ENCODE measurements around the gene CD8B. TPM values are rescaled to one million over a fixed set of nuclear protein-coding genes. Genes with fewer than 3 reads are reported as not detected.

CD8B gene
- total and polyA plus RNA-seq, 2 experiments from 2014 or later: 0.31 to 0.63 TPM

- no peak for ATAC-seq
- H3K36me3 ChIP-seq (ENCODE audit: insufficient read depth): no peaks in the 10 kb centered on the region
- H3K79me2 ChIP-seq (replicated peaks; ENCODE audit: insufficient read depth): no peaks in the 10 kb centered on the region
- Mint-ChIP-seq H3K27me3 (ENCODE audit: insufficient read depth, low read depth, poor library complexity) (peaks cover 34% of the 10 kb centered on the region), H3K4me1 (peaks cover 8% of the 10 kb centered on the region; the same call in 2 of the 3 replicates), H3K9me3 (peaks cover 11% of the 10 kb centered on the region; the same call in 2 of the 3 replicates), H3K36me3 (ENCODE audit: low read depth) (0 out of 3 replicates have a peak, but pooled peaks cover 3% of the 10 kb centered on the region), H3K27ac (no peak overlapping the region), H3K4me3 (no peak overlapping the region)
- no peak for TF ChIP-seq STAT1 (IDR thresholded peaks at IDR 0.05; ENCODE audit: unreplicated experiment)
- TF ChIP-seq CREB1 (CRISPR knock-in tag; IDR thresholded peaks at IDR 0.05; ENCODE audit: low read depth): no peak
- TF ChIP-seq REST (IDR thresholded peaks at IDR 0.05; ENCODE audit: unreplicated experiment): no peak
- TF ChIP-seq NANOG (IDR thresholded peaks at IDR 0.05; ENCODE audit: borderline replicate concordance): no peak
- no peak for TF ChIP-seq ZNF114 (CRISPR knock-in tag; IDR thresholded peaks at IDR 0.05)
- TF ChIP-seq POLR2AphosphoS5 (IDR thresholded peaks at IDR 0.05; ENCODE audit: low read depth): no peak
- TF ChIP-seq EZH2phosphoT487 (IDR thresholded peaks at IDR 0.05; ENCODE audit: unreplicated experiment): no peak
- no peak for TF ChIP-seq EZH2 (IDR thresholded peaks at IDR 0.05; ENCODE audit: low read depth, unreplicated experiment)
- TF ChIP-seq CTCF (conservative IDR thresholded peaks at IDR 0.05; ENCODE audit: low read depth in 2 of 2): no peak
- no peak for TF ChIP-seq ETS1 (IDR thresholded peaks at IDR 0.05)
- TF ChIP-seq ZNF331 (CRISPR knock-in tag; IDR thresholded peaks at IDR 0.05; ENCODE audit: low read depth): no peak
- no peak for TF ChIP-seq ZNF462 (CRISPR knock-in tag; IDR thresholded peaks at IDR 0.05)
- TF ChIP-seq JUNB (IDR thresholded peaks at IDR 0.05; ENCODE audit: unreplicated experiment): no peak
- no peaks in the 10 kb centered on the region for H3K9me2 ChIP-seq (ENCODE audit: insufficient read depth)
- DNase-seq (ENCODE audit: low spot score): no peak
- no peaks in the 10 kb centered on the region for H4K20me1 ChIP-seq (replicated peaks; ENCODE audit: insufficient read depth)
- no peak overlapping the region for H3K27ac ChIP-seq (ENCODE audit: low read depth)
- H3K4me2 ChIP-seq: no peak overlapping the region
- no peaks in the 10 kb centered on the region for H3F3A ChIP-seq (replicated peaks; ENCODE audit: low read depth)
- H3K27me3 ChIP-seq (ENCODE audit: insufficient read depth): peaks cover 38% of the 10 kb centered on the region
- no peaks in the 10 kb centered on the region for H3K4me1 ChIP-seq (ENCODE audit: insufficient read depth)
- no peak overlapping the region for H2AFZ ChIP-seq
- H3K4me3 ChIP-seq: no peak overlapping the region
Measured at GRCh38 chr2:86785456-86785855, 76.2 kb downstream of the CD8B start.

Measured in GM23338 (cell line).